Activated CD8-positive, alpha-beta T cell treated with anti-CD3 and anti-CD28 coated beads, Interleukin-2, amount 10 ng/mL, durations not matched to agents 7 days and 5 days (primary cell): ENCODE results near the gene TMEM255A. TPM values are rescaled to one million over a fixed set of nuclear protein-coding genes. Genes with fewer than 3 reads are reported as not detected.
A peak's percentile ranks its signal among the peaks of the same experiment; 100 is the strongest.

ENCODE experiments used
- ATAC-seq: fragments of 150-1000 bp; cut with Tn5 transposase; one replicate; pipeline ENCODE4 v1.10.0; 2021; ENCODE audit warnings: moderate library complexity
- CTCF ChIA-PET: fragments of 350-600 bp; sonication (Branson Sonifier 250); formaldehyde crosslinking; loops from one replicate; lab custom pipeline; 2021; ENCODE audit warnings: antibody characterized with exemption; lab: Charles Lee
- POLR2A ChIA-PET: fragments of 350-600 bp; sonication (Branson Sonifier 250); formaldehyde crosslinking; loops from one replicate; lab custom pipeline; 2021; ENCODE audit warnings: antibody characterized with exemption; lab: Charles Lee
- DNase-seq: peaks from one replicate; pipeline ENCODE4 v3.0.0-alpha.2; 2020
- H3K27ac Mint-ChIP-seq: one replicate; pipeline ENCODE4 v1.8.0; 2021; ENCODE audit warnings: mild to moderate bottlenecking, mixed read lengths
- H3K27me3 Mint-ChIP-seq: one replicate; pipeline ENCODE4 v1.8.0; 2021; ENCODE audit warnings: low read depth, mixed read lengths
- H3K36me3 Mint-ChIP-seq: one replicate; pipeline ENCODE4 v1.8.0; 2021; ENCODE audit warnings: low read depth, mixed read lengths
- H3K4me1 Mint-ChIP-seq: one replicate; pipeline ENCODE4 v1.8.0; 2021; ENCODE audit warnings: low read depth, mixed read lengths
- H3K4me3 Mint-ChIP-seq: one replicate; pipeline ENCODE4 v1.8.0; 2021; ENCODE audit warnings: mild to moderate bottlenecking, mixed read lengths
- H3K9me3 Mint-ChIP-seq: one replicate; pipeline ENCODE4 v1.8.0; 2022; ENCODE audit warnings: mixed read lengths; ENCODE audit not compliant: insufficient read depth
- total RNA-seq, 2 experiments: library from RNA; stranded (reverse); gene quantifications; one replicate each; pipeline ENCODE4 v1.2.3, GENCODE V29; 2021

Gene TMEM255A
- total RNA-seq, 2 experiments from 2014 or later: not detected

- no peak overlapping the region for H3K4me3 Mint-ChIP-seq
- no peak overlapping the region for H3K27ac Mint-ChIP-seq
- peaks cover 20% of the 10 kb centered on the region for H3K27me3 Mint-ChIP-seq
- ChIA-PET CTCF (no interaction called here), POLR2A (no interaction called here)
- no peaks in the 10 kb centered on the region for H3K4me1 Mint-ChIP-seq
- DNase-seq (no peak), ATAC-seq (no peak)
- no peaks in the 10 kb centered on the region for H3K36me3 Mint-ChIP-seq
- H3K9me3 Mint-ChIP-seq: no peaks in the 10 kb centered on the region
Measured at GRCh38 chrX:120321520-120322281, 10.4 kb upstream of the TMEM255A start.

GRCh38 chrX:120318411-120318810 is 7.2 kb upstream of the TMEM255A start:
- Mint-ChIP-seq H3K9me3 (no peaks in the 10 kb centered on the region), H3K27ac (no peak overlapping the region), H3K36me3 (no peaks in the 10 kb centered on the region), H3K27me3 (peaks cover 34% of the 10 kb centered on the region), H3K4me1 (no peaks in the 10 kb centered on the region), H3K4me3 (no peak overlapping the region)
- DNase-seq (no peak), ATAC-seq (no peak)
- CTCF ChIA-PET: interaction anchor here (1.1 to 1.6 kb wide), 3 partner anchors 9 to 134 kb away, joined by 3 to 5 read pairs (median 3); no protein-coding TSS in a partner anchor
- POLR2A ChIA-PET: no interaction called here

- Mint-ChIP-seq H3K4me1 (no peaks in the 10 kb centered on the region), H3K4me3 (no peak overlapping the region), H3K27ac (no peak overlapping the region), H3K9me3 (no peaks in the 10 kb centered on the region), H3K27me3 (peaks cover 50% of the 10 kb centered on the region), H3K36me3 (no peaks in the 10 kb centered on the region)
- no peak for DNase-seq
- CTCF ChIA-PET: no interaction called here
- POLR2A ChIA-PET: no interaction called here
- no peak for ATAC-seq
Measured at GRCh38 chrX:120316587-120317283, 5.5 kb upstream of the TMEM255A start.

GRCh38 chrX:120315776-120316175 is 4.5 kb upstream of the TMEM255A start:
- no peaks in the 10 kb centered on the region for H3K9me3 Mint-ChIP-seq
- peaks cover 50% of the 10 kb centered on the region for H3K27me3 Mint-ChIP-seq
- DNase-seq (no peak), ATAC-seq (no peak)
- POLR2A ChIA-PET: no interaction called here
- H3K27ac Mint-ChIP-seq: no peak overlapping the region
- peaks cover 4% of the 10 kb centered on the region for H3K4me1 Mint-ChIP-seq
- H3K36me3 Mint-ChIP-seq: no peaks in the 10 kb centered on the region
- H3K4me3 Mint-ChIP-seq: no peak overlapping the region
- CTCF ChIA-PET: no interaction called here

- Mint-ChIP-seq H3K36me3 (no peaks in the 10 kb centered on the region), H3K4me3 (no peak overlapping the region), H3K4me1 (peaks cover 35% of the 10 kb centered on the region), H3K27ac (no peak overlapping the region), H3K27me3 (peaks cover 60% of the 10 kb centered on the region), H3K9me3 (no peaks in the 10 kb centered on the region)
- no peak for DNase-seq
- no peak for ATAC-seq
- POLR2A ChIA-PET: no interaction called here
- CTCF ChIA-PET: interaction anchor here (0.9 kb wide), 1 partner anchor 146 kb away, joined by 3 read pairs; no protein-coding TSS in a partner anchor
Measured at GRCh38 chrX:120311727-120312063, 434 bp upstream of the TMEM255A start.

GRCh38 chrX:120309873-120310705 is 1.2 kb downstream of the TMEM255A start:
- ATAC-seq: no peak
- Mint-ChIP-seq H3K4me3 (peak overlapping the region; percentile 69), H3K36me3 (no peaks in the 10 kb centered on the region), H3K27ac (peak overlapping the region; percentile 69), H3K27me3 (peaks cover 57% of the 10 kb centered on the region), H3K4me1 (peaks cover 40% of the 10 kb centered on the region), H3K9me3 (no peaks in the 10 kb centered on the region)
- CTCF ChIA-PET: interaction anchor here (1.0 to 1.8 kb wide), 7 partner anchors 8 to 66 kb away, joined by 4 to 8 read pairs (median 4); partner anchors contain the start of gene ZBTB33
- DNase-seq: no peak
- POLR2A ChIA-PET: no interaction called here

GRCh38 chrX:120308959-120309872 is 2.0 kb downstream of the TMEM255A start:
- ChIA-PET CTCF (interaction anchor here (0.7 to 1.8 kb wide), 14 partner anchors 8 to 143 kb away, joined by 3 to 8 read pairs (median 4); partner anchors contain the start of gene ZBTB33), POLR2A (interaction anchor here (1.1 kb wide), 1 partner anchor 58 kb away, joined by 3 read pairs; the partner anchor contains the start of gene ZBTB33)
- ATAC-seq: peak; percentile 97
- H3K36me3 Mint-ChIP-seq: no peaks in the 10 kb centered on the region
- peaks cover 52% of the 10 kb centered on the region for H3K27me3 Mint-ChIP-seq
- no peaks in the 10 kb centered on the region for H3K9me3 Mint-ChIP-seq
- peaks cover 40% of the 10 kb centered on the region for H3K4me1 Mint-ChIP-seq
- peak; percentile 78 for DNase-seq
- peak overlapping the region; percentile 69 for H3K4me3 Mint-ChIP-seq
- peak overlapping the region; percentile 69 for H3K27ac Mint-ChIP-seq

GRCh38 chrX:120308558-120308957 is 2.7 kb downstream of the TMEM255A start:
- Mint-ChIP-seq H3K9me3 (no peaks in the 10 kb centered on the region), H3K36me3 (no peaks in the 10 kb centered on the region), H3K4me3 (no peak overlapping the region), H3K4me1 (peaks cover 40% of the 10 kb centered on the region), H3K27ac (no peak overlapping the region), H3K27me3 (peaks cover 48% of the 10 kb centered on the region)
- ChIA-PET CTCF (interaction anchor here (0.7 to 1.8 kb wide), 11 partner anchors 9 to 143 kb away, joined by 3 to 8 read pairs (median 4); partner anchors contain the start of gene ZBTB33), POLR2A (interaction anchor here (1.1 kb wide), 1 partner anchor 58 kb away, joined by 3 read pairs; the partner anchor contains the start of gene ZBTB33)
- ATAC-seq: no peak
- DNase-seq: no peak

- ATAC-seq: no peak
- no peaks in the 10 kb centered on the region for H3K9me3 Mint-ChIP-seq
- ChIA-PET CTCF (interaction anchor here (0.8 kb wide), 1 partner anchor 180 kb away, joined by 4 read pairs; no protein-coding TSS in a partner anchor), POLR2A (no interaction called here)
- DNase-seq: no peak
- H3K36me3 Mint-ChIP-seq: no peaks in the 10 kb centered on the region
- peaks cover 51% of the 10 kb centered on the region for H3K4me1 Mint-ChIP-seq
- H3K27ac Mint-ChIP-seq: no peak overlapping the region
- H3K27me3 Mint-ChIP-seq: peaks cover 31% of the 10 kb centered on the region
- no peak overlapping the region for H3K4me3 Mint-ChIP-seq
Measured at GRCh38 chrX:120306630-120307029, 4.6 kb downstream of the TMEM255A start.

- H3K27me3 Mint-ChIP-seq: peaks cover 31% of the 10 kb centered on the region
- CTCF ChIA-PET: no interaction called here
Measured at GRCh38 chrX:120305531-120306141, 5.6 kb downstream of the TMEM255A start.

More at GRCh38 chrX:120305531-120306141, 5.6 kb downstream of the TMEM255A start:
- Mint-ChIP-seq H3K4me3 (no peak overlapping the region), H3K27ac (no peak overlapping the region), H3K36me3 (no peaks in the 10 kb centered on the region), H3K9me3 (no peaks in the 10 kb centered on the region), H3K4me1 (peaks cover 47% of the 10 kb centered on the region)
- DNase-seq (no peak), ATAC-seq (no peak)
- POLR2A ChIA-PET: no interaction called here
